Smooth muscle cell (in vitro differentiated cells): ENCODE results near the gene PTPRN2. TPM values are rescaled to one million over a fixed set of nuclear protein-coding genes. Genes with fewer than 3 reads are reported as not detected.

Experiments used
- DNase-seq: peaks from one replicate; lab custom pipeline; 2025; ENCODE audit not compliant: unreplicated experiment; lab: John Stamatoyannopoulos, UW
- H2AFZ ChIP-seq: fragments of 200-600 bp; sonication (generic); 2 replicates; pipeline ENCODE4 v1.6.0; 2016; ENCODE audit warnings: antibody characterized with exemption, low read depth, mild to moderate bottlenecking
- H3F3A ChIP-seq: fragments of 200-600 bp; sonication (generic); 2 replicates; pipeline ENCODE4 v1.6.0; 2017; ENCODE audit warnings: antibody characterized with exemption, low read depth
- H3K27ac ChIP-seq: fragments of 200-600 bp; sonication (generic); 2 replicates; pipeline ENCODE4 v1.5.1; 2016; ENCODE audit warnings: low read depth, mild to moderate bottlenecking
- H3K27me3 ChIP-seq: fragments of 200-600 bp; sonication (generic); 2 replicates; pipeline ENCODE4 v1.6.1; 2016; ENCODE audit warnings: low read depth, mild to moderate bottlenecking
- H3K36me3 ChIP-seq: fragments of 200-600 bp; sonication (generic); 2 replicates; pipeline ENCODE4 v1.5.1; 2016; ENCODE audit warnings: low read depth
- H3K4me1 ChIP-seq: fragments of 200-600 bp; sonication (generic); 2 replicates; pipeline ENCODE4 v1.5.1; 2016; ENCODE audit warnings: low read depth
- H3K4me2 ChIP-seq: fragments of 200-600 bp; sonication (generic); 2 replicates; pipeline ENCODE4 v1.6.0; 2016; ENCODE audit warnings: mild to moderate bottlenecking
- H3K4me3 ChIP-seq: fragments of 200-600 bp; sonication (generic); 2 replicates; pipeline ENCODE4 v1.5.1; 2016; ENCODE audit warnings: mild to moderate bottlenecking
- H3K79me2 ChIP-seq: fragments of 200-600 bp; sonication (generic); 2 replicates; pipeline ENCODE4 v1.6.0; 2016; ENCODE audit warnings: low read depth, mild to moderate bottlenecking
- H3K9ac ChIP-seq: fragments of 200-600 bp; sonication (generic); 2 replicates; pipeline ENCODE4 v1.6.0; 2016; ENCODE audit warnings: low read depth
- H3K9me3 ChIP-seq: fragments of 200-600 bp; sonication (generic); replicated peaks from 2 replicates; pipeline ENCODE4 v1.5.1; 2016; ENCODE audit warnings: low read depth
- H4K20me1 ChIP-seq: fragments of 200-600 bp; sonication (generic); 2 replicates; pipeline ENCODE4 v1.6.0; 2016; ENCODE audit warnings: low read depth
- WGBS: methylation state at CpG from one replicate; pipeline ENCODE4 v1.1.7; 2016; ENCODE audit warnings: low lambda C conversion rate; 5-methylcytosine and 5-hydroxymethylcytosine counted together
- polyA plus RNA-seq: library from polyadenylated mRNA; unstranded; fragments of >200 nt; fragmentation: Nextera tagmentation; extraction: Ambion mirVana; gene quantifications from 2 replicates; pipeline ENCODE4 v1.2.1, GENCODE V29; 2016
- total RNA-seq: library from RNA; depleted of rRNA; stranded (reverse); fragments of >200 nt; gene quantifications from 2 replicates; pipeline ENCODE4 v1.2.3, GENCODE V29; 2014
- TF ChIP-seq, protein P1 (sequence below): fragments of 200-600 bp; sonication (generic); IDR thresholded peaks from 2 replicates; pipeline ENCODE4 v1.5.1; 2017; ENCODE audit warnings: borderline replicate concordance, mild to moderate bottlenecking, antibody characterized with exemption; ENCODE audit not compliant: insufficient read depth, poor library complexity, severe bottlenecking

The PTPRN2 gene
- total and polyA plus RNA-seq, 2 experiments from 2014 or later, result 0.09 to 0.87 TPM

DNA sequence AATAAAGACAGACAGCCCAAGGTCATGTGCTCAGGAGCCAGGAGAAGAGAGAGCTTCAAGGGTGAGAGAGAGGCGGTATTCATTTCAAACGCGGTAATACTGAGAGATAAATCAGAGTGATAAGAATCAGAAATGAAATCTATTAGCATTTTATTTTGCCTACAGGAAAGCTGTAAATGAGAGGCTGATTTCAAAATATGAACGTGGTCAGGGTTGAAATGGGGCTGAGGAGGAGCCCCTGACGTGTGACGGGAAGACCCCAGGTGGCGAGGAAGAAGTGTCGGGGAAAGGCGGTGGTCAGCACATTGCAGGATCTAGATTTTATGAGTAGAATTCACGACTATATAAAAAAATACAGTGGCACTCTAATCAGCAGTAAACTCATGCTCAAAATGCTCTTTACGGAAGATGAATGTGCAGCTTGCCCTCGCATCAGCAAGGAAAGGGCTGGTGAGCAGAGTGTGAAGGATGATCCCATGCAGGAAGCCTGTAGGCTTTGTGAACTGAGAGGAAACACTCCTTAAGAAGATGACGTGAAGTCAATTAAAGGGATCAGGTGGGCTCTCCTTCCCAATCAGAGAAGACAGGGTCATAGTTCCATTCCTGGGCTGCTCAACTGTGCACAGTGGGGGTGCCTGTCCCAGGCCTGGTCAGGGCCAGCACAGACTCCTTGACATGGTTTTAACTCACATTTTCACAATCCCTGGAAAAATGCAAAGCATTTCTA lies 360.2 kb downstream of the PTPRN2 start:
- Histone ChIP-seq H3K27ac (no peak overlapping the region), H3K79me2 (no peaks in the 10 kb centered on the region)
- TF ChIP-seq, protein P1, sequence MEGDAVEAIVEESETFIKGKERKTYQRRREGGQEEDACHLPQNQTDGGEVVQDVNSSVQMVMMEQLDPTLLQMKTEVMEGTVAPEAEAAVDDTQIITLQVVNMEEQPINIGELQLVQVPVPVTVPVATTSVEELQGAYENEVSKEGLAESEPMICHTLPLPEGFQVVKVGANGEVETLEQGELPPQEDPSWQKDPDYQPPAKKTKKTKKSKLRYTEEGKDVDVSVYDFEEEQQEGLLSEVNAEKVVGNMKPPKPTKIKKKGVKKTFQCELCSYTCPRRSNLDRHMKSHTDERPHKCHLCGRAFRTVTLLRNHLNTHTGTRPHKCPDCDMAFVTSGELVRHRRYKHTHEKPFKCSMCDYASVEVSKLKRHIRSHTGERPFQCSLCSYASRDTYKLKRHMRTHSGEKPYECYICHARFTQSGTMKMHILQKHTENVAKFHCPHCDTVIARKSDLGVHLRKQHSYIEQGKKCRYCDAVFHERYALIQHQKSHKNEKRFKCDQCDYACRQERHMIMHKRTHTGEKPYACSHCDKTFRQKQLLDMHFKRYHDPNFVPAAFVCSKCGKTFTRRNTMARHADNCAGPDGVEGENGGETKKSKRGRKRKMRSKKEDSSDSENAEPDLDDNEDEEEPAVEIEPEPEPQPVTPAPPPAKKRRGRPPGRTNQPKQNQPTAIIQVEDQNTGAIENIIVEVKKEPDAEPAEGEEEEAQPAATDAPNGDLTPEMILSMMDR, result no peak

DNA sequence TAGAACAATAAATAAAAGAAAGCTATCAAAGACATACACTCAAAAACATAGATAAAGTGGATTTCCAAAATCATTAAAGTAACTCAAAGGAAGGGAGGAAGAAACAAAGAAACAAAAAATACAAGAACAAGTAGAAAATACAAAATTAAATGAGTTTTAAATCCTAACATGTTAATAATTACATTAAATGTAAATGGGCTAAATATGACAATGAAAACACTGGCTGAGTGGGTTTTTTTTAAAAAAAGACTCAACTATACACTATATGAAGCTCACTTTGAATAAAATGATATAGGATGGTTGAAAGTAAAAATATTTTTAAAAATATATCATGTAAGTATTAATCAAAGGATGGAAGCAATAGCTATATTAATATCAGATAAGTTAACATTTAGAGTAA lies 371.4 kb downstream of the PTPRN2 start:
- H3K27ac ChIP-seq, result no peak overlapping the region
- no peak overlapping the region for H3K9ac ChIP-seq
- no peak overlapping the region for H3K4me3 ChIP-seq
- H3K36me3 ChIP-seq, result no peaks in the 10 kb centered on the region
- no peaks in the 10 kb centered on the region for H4K20me1 ChIP-seq
- H3F3A ChIP-seq, result no peaks in the 10 kb centered on the region
- peaks cover 2% of the 10 kb centered on the region for H3K9me3 ChIP-seq
- TF ChIP-seq, protein P1, result no peak
- no peaks in the 10 kb centered on the region for H3K79me2 ChIP-seq
- no peaks in the 10 kb centered on the region for H3K4me1 ChIP-seq
- H3K27me3 ChIP-seq, result no peaks in the 10 kb centered on the region
- DNase-seq, result no peak
- no peak overlapping the region for H2AFZ ChIP-seq
- H3K4me2 ChIP-seq, result no peak overlapping the region

More for the DNA sequence above, 360.2 kb downstream of the PTPRN2 start:
- Histone ChIP-seq H3K4me2 (no peak overlapping the region), H3K9me3 (no peaks in the 10 kb centered on the region), H3K9ac (no peak overlapping the region), H3K27me3 (no peaks in the 10 kb centered on the region), H2AFZ (no peak overlapping the region), H3K36me3 (no peaks in the 10 kb centered on the region), H3F3A (no peaks in the 10 kb centered on the region), H3K4me1 (no peaks in the 10 kb centered on the region), H4K20me1 (no peaks in the 10 kb centered on the region), H3K4me3 (no peak overlapping the region)
- no peak for DNase-seq
- WGBS, result 81% methylated on average over 13 of the region's 13 CpGs

DNA sequence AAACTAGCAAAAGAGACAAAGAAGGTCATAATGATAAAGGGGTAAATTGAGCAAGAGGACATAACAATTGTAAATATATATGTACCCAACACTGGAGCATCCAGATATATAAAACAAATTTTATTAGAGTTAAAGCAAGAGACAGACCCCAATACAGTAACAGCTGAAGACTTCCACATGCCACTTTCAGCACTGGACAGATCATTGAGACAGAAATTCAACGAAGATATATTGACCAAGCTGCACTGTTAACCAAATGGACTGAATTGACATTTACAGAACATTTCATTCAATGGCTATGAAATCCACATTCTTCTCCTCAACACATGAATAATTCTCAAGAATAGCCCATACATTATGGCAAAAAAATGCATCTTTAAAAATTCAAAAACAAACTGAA lies 378.2 kb downstream of the PTPRN2 start:
- Histone ChIP-seq H4K20me1 (no peaks in the 10 kb centered on the region), H3K27me3 (no peaks in the 10 kb centered on the region), H3K79me2 (no peaks in the 10 kb centered on the region), H3K9me3 (no peaks in the 10 kb centered on the region), H3K9ac (no peak overlapping the region), H2AFZ (no peak overlapping the region), H3K27ac (no peak overlapping the region), H3F3A (no peaks in the 10 kb centered on the region), H3K4me2 (no peak overlapping the region), H3K4me3 (no peak overlapping the region), H3K4me1 (no peaks in the 10 kb centered on the region), H3K36me3 (no peaks in the 10 kb centered on the region)
- WGBS, result 77% methylated on average over 1 of the region's 1 CpG
- DNase-seq, result no peak
- TF ChIP-seq, protein P1, result no peak

DNA sequence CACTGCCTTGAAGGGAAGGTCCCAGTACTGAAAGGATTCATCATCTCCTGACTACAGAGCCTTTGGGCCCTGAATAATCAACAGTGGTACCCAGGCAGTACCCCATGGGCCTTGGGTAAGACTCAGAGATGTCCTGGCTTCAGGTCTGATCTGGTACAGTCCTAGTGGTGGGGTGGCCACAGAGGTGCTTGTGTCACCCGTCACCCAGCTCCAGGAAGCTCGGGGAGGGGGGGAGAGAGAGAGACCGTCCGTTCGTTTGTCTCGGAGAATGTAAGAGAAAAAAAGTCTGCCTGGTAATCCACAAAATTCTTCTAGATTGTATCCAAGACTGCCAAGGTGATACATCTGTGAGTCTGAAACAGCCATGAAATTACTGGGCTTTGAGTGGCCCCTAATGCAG lies 381.3 kb downstream of the PTPRN2 start:
- Histone ChIP-seq H2AFZ (no peak overlapping the region), H4K20me1 (no peaks in the 10 kb centered on the region), H3K4me1 (no peaks in the 10 kb centered on the region), H3K4me3 (no peak overlapping the region), H3K36me3 (no peaks in the 10 kb centered on the region), H3K9ac (no peak overlapping the region), H3F3A (no peaks in the 10 kb centered on the region), H3K4me2 (no peak overlapping the region), H3K9me3 (no peaks in the 10 kb centered on the region), H3K79me2 (no peaks in the 10 kb centered on the region), H3K27ac (no peak overlapping the region), H3K27me3 (no peaks in the 10 kb centered on the region)
- 91% methylated on average over 6 of the region's 6 CpGs for WGBS
- TF ChIP-seq, protein P1, result no peak
- no peak for DNase-seq
